ENCODE data around the gene SPIC. TPM values are rescaled to one million over a fixed set of nuclear protein-coding genes. Genes with fewer than 3 reads are reported as not detected.

The SPIC gene
- total and polyA plus RNA-seq, 2 donors (not counting 1 experiment from before 2014, with no cell fraction given): not detected

- Mint-ChIP-seq H3K4me3 (no peak overlapping the region), H3K4me1 (no peaks in the 10 kb centered on the region), H3K27ac (no peak overlapping the region), H3K27me3 (peaks cover 21% of the 10 kb centered on the region), H3K9me3 (ENCODE audit: insufficient read depth) (no peaks in the 10 kb centered on the region)
- Histone ChIP-seq H3K79me2 (ENCODE audit: control insufficient read depth, insufficient read depth, low read length) (no peaks in the 10 kb centered on the region), H3K9ac (ENCODE audit: low read length) (no peak overlapping the region), H3K4me3 (ENCODE audit: control extremely low read depth in 1 of 5, extremely low read depth in 1 of 5, insufficient read depth in 1 of 5, low read depth in 2 of 5, low read length in 4 of 5) (no peak overlapping the region), H3K36me3 (replicated peaks in 1 of 2; ENCODE audit: control extremely low read depth in 1 of 2, control insufficient read depth in 1 of 2, extremely low read depth in 1 of 2, insufficient read depth in 2 of 2, low read length in 1 of 2) (no peaks in the 10 kb centered on the region), H3K27me3 (replicated peaks in 1 of 4; ENCODE audit: control extremely low read depth in 1 of 4, control insufficient read depth in 3 of 4, insufficient read depth in 4 of 4, low read length in 3 of 4) (peaks cover 0 to 4% (median 0%) of the 10 kb centered on the region in 4 experiments), H2AFZ (ENCODE audit: insufficient read depth, low read depth, low read length, poor library complexity, severe bottlenecking) (no peak overlapping the region), H3K4me2 (replicated peaks; ENCODE audit: low read depth, low read length, poor library complexity, severe bottlenecking) (no peak overlapping the region), H3K27ac (ENCODE audit: low read length in 2 of 2) (no peak overlapping the region), H3K9me3 (ENCODE audit: control extremely low read depth in 1 of 3, control insufficient read depth in 2 of 3, insufficient read depth in 1 of 3, low read length in 2 of 3) (peaks cover 0 to 6% (median 0%) of the 10 kb centered on the region in 3 donors), H3K4me1 (ENCODE audit: control insufficient read depth in 2 of 2, insufficient read depth in 2 of 2, low read length in 2 of 2) (no peaks in the 10 kb centered on the region), H4K20me1 (ENCODE audit: control insufficient read depth, insufficient read depth, low read length, poor library complexity, severe bottlenecking) (no peaks in the 10 kb centered on the region)
- ATAC-seq (ENCODE audit: low read depth) (no peak), DNase-seq (no peak)
- TF ChIP-seq CTCF (IDR thresholded peaks at IDR 0.05): no peak
- TF ChIP-seq EZH2 (IDR thresholded peaks at IDR 0.05; ENCODE audit: borderline replicate concordance, insufficient read depth, low read depth, low read length, poor library complexity, severe bottlenecking): no peak
- ChIA-PET CTCF (no interaction called here), POLR2A (no interaction called here)
- intact Hi-C loops (cut with micrococcal nuclease): no loop called here
- WGBS (ENCODE audit: insufficient coverage): no CpG with 5 or more reads among the region's 1 CpG
Measured at GRCh38 chr12:101521136-101521535, 46.0 kb downstream of the SPIC start.

- H3K4me3 ChIP-seq (ENCODE audit: control extremely low read depth in 1 of 5, extremely low read depth in 1 of 5, insufficient read depth in 1 of 5, low read depth in 2 of 5, low read length in 4 of 5): no peak overlapping the region
- POLR2A ChIA-PET: interaction anchor here (0.7 kb wide), 1 partner anchor 301 kb away, joined by 3 read pairs; no protein-coding TSS in a partner anchor
Measured at GRCh38 chr12:101527682-101528081, 52.5 kb downstream of the SPIC start.

More at GRCh38 chr12:101527682-101528081, 52.5 kb downstream of the SPIC start:
- no peak overlapping the region for H2AFZ ChIP-seq (ENCODE audit: insufficient read depth, low read depth, low read length, poor library complexity, severe bottlenecking)
- Mint-ChIP-seq H3K27ac (no peak overlapping the region), H3K27me3 (peaks cover 10% of the 10 kb centered on the region), H3K4me1 (no peaks in the 10 kb centered on the region), H3K9me3 (ENCODE audit: insufficient read depth) (no peaks in the 10 kb centered on the region), H3K4me3 (no peak overlapping the region)
- no peak for ATAC-seq (ENCODE audit: low read depth)
- peaks cover 0 to 3% (median 0%) of the 10 kb centered on the region in 4 experiments for H3K27me3 ChIP-seq (replicated peaks in 1 of 4; ENCODE audit: control extremely low read depth in 1 of 4, control insufficient read depth in 3 of 4, insufficient read depth in 4 of 4, low read length in 3 of 4)
- TF ChIP-seq EZH2 (IDR thresholded peaks at IDR 0.05; ENCODE audit: borderline replicate concordance, insufficient read depth, low read depth, low read length, poor library complexity, severe bottlenecking) (no peak), CTCF (IDR thresholded peaks at IDR 0.05) (no peak)
- CTCF ChIA-PET: no interaction called here
- 84% methylated on average over 7 of the region's 10 CpGs for WGBS (ENCODE audit: insufficient coverage)
- H3K27ac ChIP-seq (ENCODE audit: low read length in 2 of 2): no peak overlapping the region
- intact Hi-C loops (cut with micrococcal nuclease): no loop called here
- H3K36me3 ChIP-seq (replicated peaks in 1 of 2; ENCODE audit: control extremely low read depth in 1 of 2, control insufficient read depth in 1 of 2, extremely low read depth in 1 of 2, insufficient read depth in 2 of 2, low read length in 1 of 2): no peaks in the 10 kb centered on the region
- DNase-seq: no peak
- H4K20me1 ChIP-seq (ENCODE audit: control insufficient read depth, insufficient read depth, low read length, poor library complexity, severe bottlenecking): no peaks in the 10 kb centered on the region
- H3K9ac ChIP-seq (ENCODE audit: low read length): no peak overlapping the region
- H3K4me2 ChIP-seq (replicated peaks; ENCODE audit: low read depth, low read length, poor library complexity, severe bottlenecking): no peak overlapping the region
- H3K79me2 ChIP-seq (ENCODE audit: control insufficient read depth, insufficient read depth, low read length): no peaks in the 10 kb centered on the region
- no peaks in the 10 kb centered on the region for H3K9me3 ChIP-seq (ENCODE audit: control extremely low read depth in 1 of 3, control insufficient read depth in 2 of 3, insufficient read depth in 1 of 3, low read length in 2 of 3)
- H3K4me1 ChIP-seq (ENCODE audit: control insufficient read depth in 2 of 2, insufficient read depth in 2 of 2, low read length in 2 of 2): no peaks in the 10 kb centered on the region

Measured in B cell (primary cell).